Keratinocyte (primary cell): ENCODE measurements around the gene MIGA1. TPM values are rescaled to one million over a fixed set of nuclear protein-coding genes. Genes with fewer than 3 reads are reported as not detected.

ENCODE experiments used
- DNase-seq: peaks from one replicate; pipeline ENCODE4 v3.0.0-alpha.2; 2011; ENCODE audit warnings: low read depth, missing footprints, low spot score
- FAIRE-seq: peaks from 2 replicates; lab custom pipeline; 2011; peaks lifted over from hg19 to GRCh38; lab: Jason Lieb, UNC
- H2AFZ ChIP-seq: 2 replicates; pipeline ENCODE4 v1.6.0; 2012; ENCODE audit warnings: low read length, control low read depth, inconsistent platforms; ENCODE audit not compliant: control insufficient read depth
- H3K27ac ChIP-seq: 2 replicates; pipeline ENCODE4 v1.5.1; 2011; ENCODE audit warnings: low read length; ENCODE audit not compliant: control insufficient read depth, insufficient read depth
- H3K27me3 ChIP-seq: 3 replicates; pipeline ENCODE4 v1.6.0; 2011; ENCODE audit warnings: low read length; ENCODE audit not compliant: control insufficient read depth, insufficient read depth; ENCODE audit errors: extremely low read depth
- H3K36me3 ChIP-seq, 2 experiments: 2 replicates in 1 of 2; 3 replicates in 1 of 2; pipeline ENCODE4 v1.5.1; 2011; ENCODE audit warnings: low read length in 2 of 2, mild to moderate bottlenecking in 1 of 2; ENCODE audit not compliant: control insufficient read depth in 2 of 2, insufficient read depth in 2 of 2; ENCODE audit errors: extremely low read depth in 1 of 2
- H3K4me1 ChIP-seq: 3 replicates; pipeline ENCODE4 v1.5.1; 2011; ENCODE audit warnings: low read length; ENCODE audit not compliant: control insufficient read depth, insufficient read depth; ENCODE audit errors: extremely low read depth
- H3K4me2 ChIP-seq: 3 replicates; pipeline ENCODE4 v1.6.0; 2011; ENCODE audit warnings: low read depth, low read length; ENCODE audit not compliant: control insufficient read depth, insufficient read depth; ENCODE audit errors: extremely low read depth
- H3K4me3 ChIP-seq, 3 experiments: fragments of 200-600 bp in 1 of 3; sonication (generic) in 1 of 3; 2 replicates in 2 of 3; 3 replicates in 1 of 3; pipeline ENCODE4 v1.5.1; 2011 to 2016; ENCODE audit warnings: low read length in 3 of 3, mild to moderate bottlenecking in 3 of 3, control low read depth in 2 of 3, inconsistent platforms in 1 of 3, low read depth in 1 of 3, mixed read lengths in 1 of 3, mixed run types in 1 of 3, moderate library complexity in 1 of 3; ENCODE audit not compliant: control insufficient read depth in 2 of 3, insufficient read depth in 2 of 3; ENCODE audit errors: extremely low read depth in 1 of 3
- H3K79me2 ChIP-seq: 2 replicates; pipeline ENCODE4 v1.6.0; 2012; ENCODE audit warnings: low read length; ENCODE audit not compliant: control insufficient read depth, insufficient read depth
- H3K9ac ChIP-seq: 3 replicates; pipeline ENCODE4 v1.6.0; 2011; ENCODE audit warnings: low read length; ENCODE audit not compliant: control insufficient read depth, insufficient read depth; ENCODE audit errors: extremely low read depth
- H3K9me1 ChIP-seq: 3 replicates; pipeline ENCODE4 v1.6.0; 2011; ENCODE audit warnings: low read length; ENCODE audit not compliant: control insufficient read depth, insufficient read depth; ENCODE audit errors: extremely low read depth
- H3K9me3 ChIP-seq: 2 replicates; pipeline ENCODE4 v1.5.1; 2012; ENCODE audit warnings: low read depth, low read length; ENCODE audit not compliant: control insufficient read depth
- H4K20me1 ChIP-seq: 3 replicates; pipeline ENCODE4 v1.6.0; 2011; ENCODE audit warnings: low read length; ENCODE audit not compliant: control insufficient read depth, insufficient read depth; ENCODE audit errors: extremely low read depth
- EZH2 ChIP-seq: IDR thresholded peaks from one replicate; pipeline ENCODE4 v1.6.1; 2012; ENCODE audit warnings: inconsistent platforms, mild to moderate bottlenecking, low read length, moderate library complexity
- dilution Hi-C: fragments of 300-500 bp; cut with MboI; formaldehyde crosslinking; loops from one replicate; pipeline ENCODE4 v1.7.0; 2020; ENCODE audit warnings: low sequenced_read_pairs; ENCODE audit not compliant: extremely low pct_ligation_motif_present
- polyA plus RNA-seq, 5 experiments: library from polyadenylated mRNA; depleted of rRNA in 3 of 5; stranded (reverse) in 3 of 5; stranded (forward) in 1 of 5; unstranded in 1 of 5; fragments of >200 nt; gene quantifications; 1 replicate in 1 of 5; 2 replicates in 3 of 5; 3 replicates in 1 of 5; pipeline versions ENCODE4 v1.2.1 to v1.2.3, GENCODE V29; 2011 to 2012; ENCODE audit warnings: missing spikeins in 2 of 5, low read depth in 1 of 5, low replicate concordance in 1 of 5
- TF ChIP-seq, protein P1 (sequence below), 3 experiments: IDR thresholded peaks in 1 of 3; conservative IDR thresholded peaks in 1 of 3; optimal IDR thresholded peaks in 1 of 3; 2 replicates in 2 of 3; 3 replicates in 1 of 3; pipeline versions ENCODE3 to v1.5.1; 2011; ENCODE audit warnings: low read length in 3 of 3, mild to moderate bottlenecking in 3 of 3, moderate library complexity in 2 of 3, control low read depth in 1 of 3, inconsistent platforms in 1 of 3; ENCODE audit not compliant: insufficient read depth in 2 of 3; ENCODE audit errors: extremely low read depth in 1 of 3

MIGA1 gene
- polyA plus RNA-seq, 1 donor (not counting 4 experiments of a cell fraction or from before 2014, with no cell fraction given), result 8.5 TPM

DNA sequence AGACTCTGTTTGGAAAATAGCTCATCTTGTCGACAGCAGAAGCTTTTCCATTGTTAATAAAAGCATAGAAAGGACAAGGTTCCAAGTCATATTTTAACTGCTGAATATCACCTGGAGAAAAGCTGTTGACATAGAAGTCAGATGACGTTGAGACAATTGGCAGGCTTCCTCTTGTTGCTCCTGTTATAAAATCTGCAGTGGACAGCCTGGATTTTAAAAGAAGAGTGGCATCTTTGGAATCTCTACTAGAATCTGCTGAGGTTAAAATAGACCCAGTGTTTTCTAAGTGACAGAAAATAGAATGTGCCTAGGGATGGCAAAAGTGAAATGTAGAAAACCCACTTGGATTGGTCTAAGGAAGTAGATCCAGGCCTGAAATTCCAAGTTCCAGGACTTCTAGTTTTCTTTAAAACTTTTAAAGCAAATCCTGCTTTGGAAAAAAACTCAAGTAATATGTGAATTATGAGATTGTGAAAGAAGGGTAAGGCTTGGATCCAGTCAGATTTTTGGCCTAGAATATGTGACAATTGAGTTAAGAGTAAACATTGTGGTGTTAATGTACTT is 55.4 kb downstream of the MIGA1 start:
- Histone ChIP-seq H3K27me3 (no peaks in the 10 kb centered on the region), H3K79me2 (no peaks in the 10 kb centered on the region), H2AFZ (no peak overlapping the region), H3K4me3 (no peak overlapping the region), H3K9me1 (no peaks in the 10 kb centered on the region), H3K4me1 (peaks cover 18% of the 10 kb centered on the region), H4K20me1 (no peaks in the 10 kb centered on the region), H3K27ac (no peak overlapping the region), H3K9ac (no peak overlapping the region), H3K4me2 (no peak overlapping the region), H3K36me3 (peaks cover 2 to 3% of the 10 kb centered on the region in 2 experiments), H3K9me3 (no peaks in the 10 kb centered on the region)
- FAIRE-seq (no peak), DNase-seq (no peak)
- TF ChIP-seq EZH2, result no peak
- TF ChIP-seq, protein P1, sequence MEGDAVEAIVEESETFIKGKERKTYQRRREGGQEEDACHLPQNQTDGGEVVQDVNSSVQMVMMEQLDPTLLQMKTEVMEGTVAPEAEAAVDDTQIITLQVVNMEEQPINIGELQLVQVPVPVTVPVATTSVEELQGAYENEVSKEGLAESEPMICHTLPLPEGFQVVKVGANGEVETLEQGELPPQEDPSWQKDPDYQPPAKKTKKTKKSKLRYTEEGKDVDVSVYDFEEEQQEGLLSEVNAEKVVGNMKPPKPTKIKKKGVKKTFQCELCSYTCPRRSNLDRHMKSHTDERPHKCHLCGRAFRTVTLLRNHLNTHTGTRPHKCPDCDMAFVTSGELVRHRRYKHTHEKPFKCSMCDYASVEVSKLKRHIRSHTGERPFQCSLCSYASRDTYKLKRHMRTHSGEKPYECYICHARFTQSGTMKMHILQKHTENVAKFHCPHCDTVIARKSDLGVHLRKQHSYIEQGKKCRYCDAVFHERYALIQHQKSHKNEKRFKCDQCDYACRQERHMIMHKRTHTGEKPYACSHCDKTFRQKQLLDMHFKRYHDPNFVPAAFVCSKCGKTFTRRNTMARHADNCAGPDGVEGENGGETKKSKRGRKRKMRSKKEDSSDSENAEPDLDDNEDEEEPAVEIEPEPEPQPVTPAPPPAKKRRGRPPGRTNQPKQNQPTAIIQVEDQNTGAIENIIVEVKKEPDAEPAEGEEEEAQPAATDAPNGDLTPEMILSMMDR (optimal IDR thresholded peaks at IDR 0.05 in 1 of 3, IDR thresholded peaks at IDR 0.05 in 1 of 3, conservative IDR thresholded peaks at IDR 0.05 in 1 of 3; ENCODE audit: extremely low read depth in 1 of 3, insufficient read depth in 2 of 3, low read length in 3 of 3), result no peak
- dilution Hi-C loops, result no loop called here

DNA sequence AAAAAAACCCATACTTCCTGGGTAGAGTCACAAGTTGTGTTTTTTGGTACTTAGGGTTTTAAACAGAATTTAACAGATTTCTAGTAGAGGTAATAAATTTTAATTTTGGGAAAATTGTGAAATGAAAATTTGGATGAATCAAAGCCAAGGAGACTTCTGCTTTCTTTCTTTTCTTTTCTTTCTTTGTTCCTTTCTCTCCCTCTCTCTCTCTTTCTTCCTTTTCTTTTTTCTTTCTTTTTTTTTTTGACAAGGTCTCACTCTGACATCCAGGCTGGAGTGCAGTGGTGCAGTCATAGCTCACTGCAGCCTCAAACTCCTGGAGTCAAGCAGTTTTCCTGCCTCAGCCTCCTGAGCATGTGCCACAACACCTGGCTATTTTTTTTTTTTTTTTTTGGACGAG is 62.1 kb downstream of the MIGA1 start:
- Histone ChIP-seq H3K9ac (no peak overlapping the region), H3K4me2 (no peak overlapping the region), H3K27ac (no peak overlapping the region), H3K9me3 (no peaks in the 10 kb centered on the region), H3K27me3 (no peaks in the 10 kb centered on the region), H2AFZ (no peak overlapping the region), H3K4me3 (no peak overlapping the region), H3K36me3 (peaks cover 0 to 2% of the 10 kb centered on the region in 2 experiments), H3K79me2 (no peaks in the 10 kb centered on the region), H3K4me1 (no peaks in the 10 kb centered on the region), H3K9me1 (no peaks in the 10 kb centered on the region), H4K20me1 (no peaks in the 10 kb centered on the region)
- DNase-seq (no peak), FAIRE-seq (no peak)
- TF ChIP-seq, protein P1 (optimal IDR thresholded peaks at IDR 0.05 in 1 of 3, IDR thresholded peaks at IDR 0.05 in 1 of 3, conservative IDR thresholded peaks at IDR 0.05 in 1 of 3; ENCODE audit: extremely low read depth in 1 of 3, insufficient read depth in 2 of 3, low read length in 3 of 3), result no peak
- TF ChIP-seq EZH2, result no peak
- dilution Hi-C loops, result no loop called here
